Smooth muscle cell (in vitro differentiated cells): ENCODE results near the gene KIF2C. TPM values are rescaled to one million over a fixed set of nuclear protein-coding genes. Genes with fewer than 3 reads are reported as not detected.
A peak's percentile ranks its signal among the peaks of the same experiment; 100 is the strongest.

ENCODE experiments used
- DNase-seq: peaks from one replicate; lab custom pipeline; 2025; ENCODE audit not compliant: unreplicated experiment; lab: John Stamatoyannopoulos, UW
- H2AFZ ChIP-seq: fragments of 200-600 bp; sonication (generic); 2 replicates; pipeline ENCODE4 v1.6.0; 2016; ENCODE audit warnings: antibody characterized with exemption, low read depth, mild to moderate bottlenecking
- H3F3A ChIP-seq: fragments of 200-600 bp; sonication (generic); 2 replicates; pipeline ENCODE4 v1.6.0; 2017; ENCODE audit warnings: antibody characterized with exemption, low read depth
- H3K27ac ChIP-seq: fragments of 200-600 bp; sonication (generic); 2 replicates; pipeline ENCODE4 v1.5.1; 2016; ENCODE audit warnings: low read depth, mild to moderate bottlenecking
- H3K27me3 ChIP-seq: fragments of 200-600 bp; sonication (generic); 2 replicates; pipeline ENCODE4 v1.6.1; 2016; ENCODE audit warnings: low read depth, mild to moderate bottlenecking
- H3K36me3 ChIP-seq: fragments of 200-600 bp; sonication (generic); 2 replicates; pipeline ENCODE4 v1.5.1; 2016; ENCODE audit warnings: low read depth
- H3K4me1 ChIP-seq: fragments of 200-600 bp; sonication (generic); 2 replicates; pipeline ENCODE4 v1.5.1; 2016; ENCODE audit warnings: low read depth
- H3K4me2 ChIP-seq: fragments of 200-600 bp; sonication (generic); 2 replicates; pipeline ENCODE4 v1.6.0; 2016; ENCODE audit warnings: mild to moderate bottlenecking
- H3K4me3 ChIP-seq: fragments of 200-600 bp; sonication (generic); 2 replicates; pipeline ENCODE4 v1.5.1; 2016; ENCODE audit warnings: mild to moderate bottlenecking
- H3K79me2 ChIP-seq: fragments of 200-600 bp; sonication (generic); 2 replicates; pipeline ENCODE4 v1.6.0; 2016; ENCODE audit warnings: low read depth, mild to moderate bottlenecking
- H3K9ac ChIP-seq: fragments of 200-600 bp; sonication (generic); 2 replicates; pipeline ENCODE4 v1.6.0; 2016; ENCODE audit warnings: low read depth
- H3K9me3 ChIP-seq: fragments of 200-600 bp; sonication (generic); replicated peaks from 2 replicates; pipeline ENCODE4 v1.5.1; 2016; ENCODE audit warnings: low read depth
- H4K20me1 ChIP-seq: fragments of 200-600 bp; sonication (generic); 2 replicates; pipeline ENCODE4 v1.6.0; 2016; ENCODE audit warnings: low read depth
- CTCF ChIP-seq: fragments of 200-600 bp; sonication (generic); IDR thresholded peaks from 2 replicates; pipeline ENCODE4 v1.5.1; 2017; ENCODE audit warnings: borderline replicate concordance, mild to moderate bottlenecking, antibody characterized with exemption; ENCODE audit not compliant: insufficient read depth, poor library complexity, severe bottlenecking
- WGBS: methylation state at CpG from one replicate; pipeline ENCODE4 v1.1.7; 2016; ENCODE audit warnings: low lambda C conversion rate; 5-methylcytosine and 5-hydroxymethylcytosine counted together
- polyA plus RNA-seq: library from polyadenylated mRNA; unstranded; fragments of >200 nt; fragmentation: Nextera tagmentation; extraction: Ambion mirVana; gene quantifications from 2 replicates; pipeline ENCODE4 v1.2.1, GENCODE V29; 2016
- total RNA-seq: library from RNA; depleted of rRNA; stranded (reverse); fragments of >200 nt; gene quantifications from 2 replicates; pipeline ENCODE4 v1.2.3, GENCODE V29; 2014

KIF2C gene
- total and polyA plus RNA-seq, 2 experiments from 2014 or later = 5.7 to 8.5 TPM

- H3K4me2 ChIP-seq = no peak overlapping the region
- H2AFZ ChIP-seq = no peak overlapping the region
- 92% methylated on average over 6 of the region's 6 CpGs for WGBS
- H3K79me2 ChIP-seq = no peaks in the 10 kb centered on the region
- H3F3A ChIP-seq = no peaks in the 10 kb centered on the region
- no peak overlapping the region for H3K9ac ChIP-seq
- H3K9me3 ChIP-seq = no peaks in the 10 kb centered on the region
- no peak for DNase-seq
- H3K4me1 ChIP-seq = no peaks in the 10 kb centered on the region
- H4K20me1 ChIP-seq = no peaks in the 10 kb centered on the region
- H3K36me3 ChIP-seq = no peaks in the 10 kb centered on the region
- TF ChIP-seq CTCF = no peak
- H3K4me3 ChIP-seq = no peak overlapping the region
- H3K27me3 ChIP-seq = no peaks in the 10 kb centered on the region
- H3K27ac ChIP-seq = no peak overlapping the region
Observed at GRCh38 chr1:44705470-44705869, 34.2 kb upstream of the KIF2C start.

- H2AFZ ChIP-seq = no peak overlapping the region
- H3K4me1 ChIP-seq = no peaks in the 10 kb centered on the region
- no peak overlapping the region for H3K4me3 ChIP-seq
- DNase-seq = no peak
- 90% methylated on average over 2 of the region's 2 CpGs for WGBS
- H3K4me2 ChIP-seq = no peak overlapping the region
- H3K27ac ChIP-seq = no peak overlapping the region
- H3K9me3 ChIP-seq = no peaks in the 10 kb centered on the region
- no peaks in the 10 kb centered on the region for H3K36me3 ChIP-seq
- no peaks in the 10 kb centered on the region for H3K27me3 ChIP-seq
- no peaks in the 10 kb centered on the region for H3F3A ChIP-seq
- H4K20me1 ChIP-seq = no peaks in the 10 kb centered on the region
- H3K79me2 ChIP-seq = no peaks in the 10 kb centered on the region
- TF ChIP-seq CTCF = no peak
- H3K9ac ChIP-seq = no peak overlapping the region
Observed at GRCh38 chr1:44705938-44706337, 33.7 kb upstream of the KIF2C start.

DNA sequence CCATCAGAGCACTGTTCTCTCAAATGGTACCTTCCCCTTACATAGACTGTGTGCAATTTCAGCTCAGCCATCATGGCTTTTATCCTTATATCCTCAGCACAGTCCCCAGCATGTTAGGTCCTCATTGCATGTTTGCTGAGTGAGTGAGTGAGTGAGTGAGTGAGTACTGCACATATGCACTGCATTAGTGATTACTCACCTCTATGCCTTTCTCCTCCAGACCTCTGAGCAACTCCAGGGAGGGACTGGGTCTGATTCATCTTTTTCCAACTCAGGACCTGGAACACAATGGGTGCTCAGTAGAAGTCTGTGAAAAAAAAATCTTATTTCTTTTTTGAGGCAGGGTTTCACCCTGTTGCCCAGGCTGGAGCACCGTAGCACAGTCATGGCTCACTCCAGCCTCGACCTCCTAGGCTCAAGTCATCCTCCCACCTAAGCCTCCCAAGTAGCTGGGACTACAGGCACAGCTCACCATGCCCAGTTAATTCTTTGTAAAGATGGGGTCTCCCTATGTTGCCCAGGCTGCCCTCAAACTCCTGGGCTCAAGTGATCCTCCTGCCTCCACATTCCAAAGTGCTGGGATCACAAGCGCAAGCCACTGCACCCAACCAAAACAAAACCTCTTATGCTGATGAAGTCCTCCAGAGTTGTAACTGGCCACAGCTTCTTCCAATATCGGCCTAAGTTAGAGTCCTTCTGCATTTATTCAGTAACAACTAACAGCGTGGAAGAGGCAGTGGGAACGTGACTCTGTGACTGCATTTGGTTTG is 32.3 kb upstream of the KIF2C start:
- no peaks in the 10 kb centered on the region for H3K79me2 ChIP-seq
- no peak overlapping the region for H2AFZ ChIP-seq
- no peak for DNase-seq
- TF ChIP-seq CTCF = no peak
- H3K4me3 ChIP-seq = no peak overlapping the region
- H3K27me3 ChIP-seq = no peaks in the 10 kb centered on the region
- 82% methylated on average over 6 of the region's 6 CpGs for WGBS
- H3K9ac ChIP-seq = peak overlapping the region; percentile 44
- no peaks in the 10 kb centered on the region for H3F3A ChIP-seq
- no peaks in the 10 kb centered on the region for H4K20me1 ChIP-seq
- no peaks in the 10 kb centered on the region for H3K9me3 ChIP-seq
- H3K27ac ChIP-seq = peak overlapping the region; percentile 84
- peak overlapping the region; percentile 13 for H3K4me2 ChIP-seq
- no peaks in the 10 kb centered on the region for H3K36me3 ChIP-seq
- no peaks in the 10 kb centered on the region for H3K4me1 ChIP-seq
